HepG2 (cell line): ENCODE measurements around the gene GDPD5. TPM values are rescaled to one million over a fixed set of nuclear protein-coding genes. Genes with fewer than 3 reads are reported as not detected.

ENCODE experiments used
- ATAC-seq: fragments of 200-7000 bp; cut with Tn5 transposase; 3 replicates; pipeline ENCODE4 v1.9.1; 2020; ENCODE audit warnings: mild to moderate bottlenecking, moderate library complexity
- BruUV-seq: library from RNA; stranded (reverse); fragments of 400-500 nt; replicated peaks from 2 replicates; lab custom pipeline; 2021; lab: Mats Ljungman, UMichigan
- CTCF ChIA-PET: fragments of 300-600 bp; formaldehyde crosslinking; extraction: SDS; loops from one replicate; lab custom pipeline; 2021; ENCODE audit warnings: low total read pairs, inconsistent platforms, low intra/inter-chr PET ratio; lab: Yijun Ruan, JAX
- POLR2A ChIA-PET: fragments of 350-600 bp; sonication (Branson Sonifier 250); formaldehyde crosslinking; loops from one replicate; lab custom pipeline; 2020; ENCODE audit warnings: antibody characterized with exemption, inconsistent platforms; lab: Yijun Ruan, JAX
- DNase-seq: peaks from one replicate; pipeline ENCODE4 v3.0.0-alpha.2; 2015; ENCODE audit warnings: low spot score
- FAIRE-seq: peaks from 3 replicates; lab custom pipeline; 2011; peaks lifted over from hg19 to GRCh38; lab: Jason Lieb, UNC
- H2AFZ ChIP-seq: one replicate; pipeline ENCODE4 v1.6.1; 2011; ENCODE audit warnings: low read length, inconsistent platforms
- H3K27ac ChIP-seq: fragments of 300-600 bp; 3 replicates; pipeline ENCODE4 v1.8.0; 2011; ENCODE audit warnings: mixed run types, mild to moderate bottlenecking, mixed read lengths, low read length, inconsistent platforms; ENCODE audit not compliant: insufficient read depth; ENCODE audit errors: extremely low read length
- H3K27me3 ChIP-seq, 2 experiments: fragments of 200-600 bp in 1 of 2; 2 replicates in 1 of 2; 3 replicates in 1 of 2; pipeline versions ENCODE4 v1.6.0 to v1.8.0; 2011; ENCODE audit warnings: low read length in 2 of 2, mild to moderate bottlenecking in 2 of 2, moderate library complexity in 2 of 2, inconsistent platforms in 1 of 2; ENCODE audit not compliant: insufficient read depth in 2 of 2, control insufficient read depth in 1 of 2
- H3K36me3 ChIP-seq, 2 experiments: fragments of 200-600 bp in 1 of 2; replicated peaks in 1 of 2; 2 replicates in 1 of 2; 3 replicates in 1 of 2; pipeline versions ENCODE4 v1.5.1 to v1.8.0; 2011; ENCODE audit warnings: low read length in 2 of 2, inconsistent platforms in 1 of 2; ENCODE audit not compliant: insufficient read depth in 2 of 2, control insufficient read depth in 1 of 2
- H3K4me1 ChIP-seq: 2 replicates; pipeline ENCODE4 v1.5.1; 2012; ENCODE audit warnings: low read length, inconsistent platforms; ENCODE audit not compliant: insufficient read depth
- H3K4me2 ChIP-seq: 2 replicates; pipeline ENCODE4 v1.6.0; 2011; ENCODE audit warnings: low read depth, low read length, inconsistent platforms
- H3K4me3 ChIP-seq, 3 experiments: fragments of 200-600 bp in 1 of 3; sonication (generic), shearing (Covaris generic) in 1 of 3; replicated peaks in 1 of 3; 2 replicates each; pipeline ENCODE4 v1.5.1; 2011 to 2016; ENCODE audit warnings: low read length in 3 of 3, inconsistent platforms in 2 of 3, low read depth in 2 of 3, mild to moderate bottlenecking in 2 of 3, control low read depth in 1 of 3, mixed read lengths in 1 of 3; ENCODE audit not compliant: insufficient read depth in 1 of 3
- H3K79me2 ChIP-seq: one replicate; pipeline ENCODE4 v1.6.1; 2011; ENCODE audit warnings: low read length, inconsistent platforms; ENCODE audit not compliant: insufficient read depth
- H3K9ac ChIP-seq: 2 replicates; pipeline ENCODE4 v1.6.0; 2011; ENCODE audit warnings: mild to moderate bottlenecking, low read depth, low read length, inconsistent platforms; ENCODE audit not compliant: insufficient read depth
- H3K9me3 ChIP-seq: 2 replicates; pipeline ENCODE4 v1.5.1; 2012; ENCODE audit warnings: mild to moderate bottlenecking, low read length
- H4K20me1 ChIP-seq: 2 replicates; pipeline ENCODE4 v1.6.0; 2011; ENCODE audit warnings: inconsistent platforms, mild to moderate bottlenecking, low read length, moderate library complexity; ENCODE audit not compliant: insufficient read depth
- FOXJ3 ChIP-seq: sonication (generic); formaldehyde crosslinking; IDR thresholded peaks from 2 replicates; pipeline ENCODE4 v1.4.0; 2020; ENCODE audit warnings: missing genetic modification reagents, mild to moderate bottlenecking, borderline replicate concordance
- HOXA7 ChIP-seq: sonication (generic); formaldehyde crosslinking; IDR thresholded peaks from 2 replicates; pipeline ENCODE4 v1.8.1; 2022; ENCODE audit warnings: mild to moderate bottlenecking, missing genetic modification reagents, moderate library complexity
- JUND ChIP-seq: sonication (generic); formaldehyde crosslinking; IDR thresholded peaks from 2 replicates; pipeline ENCODE4 v1.8.0; 2022; ENCODE audit warnings: mild to moderate bottlenecking, missing genetic modification reagents
- SAFB2 ChIP-seq: sonication (generic); formaldehyde crosslinking; IDR thresholded peaks from 2 replicates; pipeline ENCODE4 v1.5.1; 2020; ENCODE audit warnings: missing genetic modification reagents, low read depth, mild to moderate bottlenecking, borderline replicate concordance
- SMARCE1 ChIP-seq: fragments of 450-650 bp; IDR thresholded peaks from 2 replicates; pipeline ENCODE4 v1.6.1; 2017; ENCODE audit warnings: borderline replicate concordance
- ZNF30 ChIP-seq: sonication (generic); formaldehyde crosslinking; IDR thresholded peaks from 2 replicates; pipeline ENCODE4 v1.5.0; 2020; ENCODE audit warnings: mild to moderate bottlenecking, missing genetic modification reagents
- ZNF644 ChIP-seq: IDR thresholded peaks from 2 replicates; pipeline ENCODE4 v1.6.1; 2016; ENCODE audit warnings: low read depth
- ZNF652 ChIP-seq: IDR thresholded peaks from 2 replicates; pipeline ENCODE4 v1.6.1; 2016; ENCODE audit warnings: low read depth, borderline replicate concordance
- ZNF746 ChIP-seq: sonication (generic); formaldehyde crosslinking; IDR thresholded peaks from 2 replicates; pipeline ENCODE4 v1.8.0; 2022; ENCODE audit warnings: mild to moderate bottlenecking, missing genetic modification reagents
- ZNF883 ChIP-seq: sonication (generic); formaldehyde crosslinking; IDR thresholded peaks from 2 replicates; pipeline ENCODE4 v1.5.1; 2020; ENCODE audit warnings: mild to moderate bottlenecking, missing genetic modification reagents; ENCODE audit errors: not compliant biosample characterization
- WGBS: methylation state at CpG from one replicate; pipeline ENCODE4 v1.1.6; 2017; ENCODE audit warnings: low lambda C conversion rate; 5-methylcytosine and 5-hydroxymethylcytosine counted together
- in situ Hi-C: cut with HindIII; loops from 2 replicates; pipeline ENCODE4 v1.10.0; 2017; ENCODE audit warnings: low pct_unique_long_range_greater_than_20kb; ENCODE audit not compliant: extremely low pct_ligation_motif_present
- intact Hi-C: fragments of 100-400 bp; cut with micrococcal nuclease; formaldehyde crosslinking; loops from one replicate; pipeline ENCODE4 v1.10.0; 2022; ENCODE audit not compliant: unreplicated experiment
- polyA plus RNA-seq, 8 experiments: library from polyadenylated mRNA; depleted of rRNA in 3 of 8; stranded (reverse) in 7 of 8; unstranded in 1 of 8; fragments of >200 nt; fragmentation: Illumina TruSeq in 4 of 8; extraction: Trizol in 4 of 8; gene quantifications; 2 replicates each; pipeline versions ENCODE4 v1.2.1 to v1.2.3, GENCODE V29; 2011 to 2016; ENCODE audit warnings: low read depth in 4 of 8, missing spikeins in 1 of 8, mixed read lengths in 1 of 8; ENCODE audit not compliant: insufficient read depth in 1 of 8
- total RNA-seq, 5 experiments: library from RNA; depleted of rRNA; stranded (reverse); fragments of >200 nt; fragmentation: Illumina TruSeq; extraction: Trizol; gene quantifications; 2 replicates each; pipeline ENCODE4 v1.2.3, GENCODE V29; 2016; ENCODE audit warnings: low read depth in 1 of 5
- TF ChIP-seq, protein P1 (sequence below): sonication (generic); formaldehyde crosslinking; IDR thresholded peaks from 2 replicates; pipeline ENCODE4 v1.9.0; 2021; ENCODE audit warnings: mild to moderate bottlenecking, missing genetic modification reagents
- TF ChIP-seq, protein P2 (sequence below): IDR thresholded peaks from 2 replicates; pipeline ENCODE4 v1.6.1; 2012; ENCODE audit warnings: low read length, improper control_type of control experiment

GDPD5 gene
- total and polyA plus RNA-seq, 2 of the 13 experiments (the other 11 are each of a cell fraction or from before 2014, with no cell fraction given): 55.0 to 67.5 TPM

DNA sequence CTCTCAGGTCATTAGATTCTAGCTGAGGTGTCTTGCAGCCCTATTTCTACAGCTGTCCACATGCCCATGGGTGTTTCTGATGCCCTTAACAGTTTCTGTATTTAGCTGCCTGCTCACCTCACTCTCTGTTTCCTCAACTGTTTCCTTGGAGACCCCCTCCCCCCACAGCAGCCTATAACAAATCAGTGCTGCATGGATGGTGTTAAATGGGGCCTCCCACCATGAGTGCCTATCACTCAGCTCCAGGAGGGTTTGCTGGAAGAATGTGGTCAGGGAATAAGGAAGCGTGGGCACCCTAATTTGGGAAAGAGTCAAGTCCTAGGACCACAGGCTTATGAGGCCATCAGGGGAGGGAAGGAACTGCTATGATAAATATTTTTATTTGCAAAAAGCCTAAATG is 101.3 kb downstream of the GDPD5 start:
- peaks cover 0 to 6% of the 10 kb centered on the region in 2 experiments; a peak in 1 of 5 replicates for H3K27me3 ChIP-seq
- no TSS peak for BruUV-seq
- WGBS: 100% methylated on average over 1 of the region's 1 CpG
- H4K20me1 ChIP-seq: peaks cover 10% of the 10 kb centered on the region
- ATAC-seq (no peak), DNase-seq (no peak), FAIRE-seq (no peak)
- H3K4me1 ChIP-seq: peaks cover 55% of the 10 kb centered on the region
- H2AFZ ChIP-seq: no peak overlapping the region
- H3K36me3 ChIP-seq: no peaks in the 10 kb centered on the region
- H3K9me3 ChIP-seq: no peaks in the 10 kb centered on the region
- POLR2A ChIA-PET: no interaction called here
- TF ChIP-seq SMARCE1 (no peak), ZNF652 (CRISPR knock-in tag) (no peak), SAFB2 (CRISPR knock-in tag) (no peak), ZNF746 (CRISPR knock-in tag) (no peak), ZNF30 (CRISPR knock-in tag) (no peak), ZNF644 (CRISPR knock-in tag) (no peak), FOXJ3 (CRISPR knock-in tag) (no peak), ZNF883 (CRISPR knock-in tag) (no peak), JUND (CRISPR knock-in tag) (no peak), HOXA7 (CRISPR knock-in tag) (no peak)
- TF ChIP-seq, protein P1, sequence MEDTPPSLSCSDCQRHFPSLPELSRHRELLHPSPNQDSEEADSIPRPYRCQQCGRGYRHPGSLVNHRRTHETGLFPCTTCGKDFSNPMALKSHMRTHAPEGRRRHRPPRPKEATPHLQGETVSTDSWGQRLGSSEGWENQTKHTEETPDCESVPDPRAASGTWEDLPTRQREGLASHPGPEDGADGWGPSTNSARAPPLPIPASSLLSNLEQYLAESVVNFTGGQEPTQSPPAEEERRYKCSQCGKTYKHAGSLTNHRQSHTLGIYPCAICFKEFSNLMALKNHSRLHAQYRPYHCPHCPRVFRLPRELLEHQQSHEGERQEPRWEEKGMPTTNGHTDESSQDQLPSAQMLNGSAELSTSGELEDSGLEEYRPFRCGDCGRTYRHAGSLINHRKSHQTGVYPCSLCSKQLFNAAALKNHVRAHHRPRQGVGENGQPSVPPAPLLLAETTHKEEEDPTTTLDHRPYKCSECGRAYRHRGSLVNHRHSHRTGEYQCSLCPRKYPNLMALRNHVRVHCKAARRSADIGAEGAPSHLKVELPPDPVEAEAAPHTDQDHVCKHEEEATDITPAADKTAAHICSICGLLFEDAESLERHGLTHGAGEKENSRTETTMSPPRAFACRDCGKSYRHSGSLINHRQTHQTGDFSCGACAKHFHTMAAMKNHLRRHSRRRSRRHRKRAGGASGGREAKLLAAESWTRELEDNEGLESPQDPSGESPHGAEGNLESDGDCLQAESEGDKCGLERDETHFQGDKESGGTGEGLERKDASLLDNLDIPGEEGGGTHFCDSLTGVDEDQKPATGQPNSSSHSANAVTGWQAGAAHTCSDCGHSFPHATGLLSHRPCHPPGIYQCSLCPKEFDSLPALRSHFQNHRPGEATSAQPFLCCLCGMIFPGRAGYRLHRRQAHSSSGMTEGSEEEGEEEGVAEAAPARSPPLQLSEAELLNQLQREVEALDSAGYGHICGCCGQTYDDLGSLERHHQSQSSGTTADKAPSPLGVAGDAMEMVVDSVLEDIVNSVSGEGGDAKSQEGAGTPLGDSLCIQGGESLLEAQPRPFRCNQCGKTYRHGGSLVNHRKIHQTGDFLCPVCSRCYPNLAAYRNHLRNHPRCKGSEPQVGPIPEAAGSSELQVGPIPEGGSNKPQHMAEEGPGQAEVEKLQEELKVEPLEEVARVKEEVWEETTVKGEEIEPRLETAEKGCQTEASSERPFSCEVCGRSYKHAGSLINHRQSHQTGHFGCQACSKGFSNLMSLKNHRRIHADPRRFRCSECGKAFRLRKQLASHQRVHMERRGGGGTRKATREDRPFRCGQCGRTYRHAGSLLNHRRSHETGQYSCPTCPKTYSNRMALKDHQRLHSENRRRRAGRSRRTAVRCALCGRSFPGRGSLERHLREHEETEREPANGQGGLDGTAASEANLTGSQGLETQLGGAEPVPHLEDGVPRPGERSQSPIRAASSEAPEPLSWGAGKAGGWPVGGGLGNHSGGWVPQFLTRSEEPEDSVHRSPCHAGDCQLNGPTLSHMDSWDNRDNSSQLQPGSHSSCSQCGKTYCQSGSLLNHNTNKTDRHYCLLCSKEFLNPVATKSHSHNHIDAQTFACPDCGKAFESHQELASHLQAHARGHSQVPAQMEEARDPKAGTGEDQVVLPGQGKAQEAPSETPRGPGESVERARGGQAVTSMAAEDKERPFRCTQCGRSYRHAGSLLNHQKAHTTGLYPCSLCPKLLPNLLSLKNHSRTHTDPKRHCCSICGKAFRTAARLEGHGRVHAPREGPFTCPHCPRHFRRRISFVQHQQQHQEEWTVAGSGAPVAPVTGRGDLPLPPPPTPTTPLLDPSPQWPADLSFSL (CRISPR knock-in tag): no peak
- TF ChIP-seq, protein P2, sequence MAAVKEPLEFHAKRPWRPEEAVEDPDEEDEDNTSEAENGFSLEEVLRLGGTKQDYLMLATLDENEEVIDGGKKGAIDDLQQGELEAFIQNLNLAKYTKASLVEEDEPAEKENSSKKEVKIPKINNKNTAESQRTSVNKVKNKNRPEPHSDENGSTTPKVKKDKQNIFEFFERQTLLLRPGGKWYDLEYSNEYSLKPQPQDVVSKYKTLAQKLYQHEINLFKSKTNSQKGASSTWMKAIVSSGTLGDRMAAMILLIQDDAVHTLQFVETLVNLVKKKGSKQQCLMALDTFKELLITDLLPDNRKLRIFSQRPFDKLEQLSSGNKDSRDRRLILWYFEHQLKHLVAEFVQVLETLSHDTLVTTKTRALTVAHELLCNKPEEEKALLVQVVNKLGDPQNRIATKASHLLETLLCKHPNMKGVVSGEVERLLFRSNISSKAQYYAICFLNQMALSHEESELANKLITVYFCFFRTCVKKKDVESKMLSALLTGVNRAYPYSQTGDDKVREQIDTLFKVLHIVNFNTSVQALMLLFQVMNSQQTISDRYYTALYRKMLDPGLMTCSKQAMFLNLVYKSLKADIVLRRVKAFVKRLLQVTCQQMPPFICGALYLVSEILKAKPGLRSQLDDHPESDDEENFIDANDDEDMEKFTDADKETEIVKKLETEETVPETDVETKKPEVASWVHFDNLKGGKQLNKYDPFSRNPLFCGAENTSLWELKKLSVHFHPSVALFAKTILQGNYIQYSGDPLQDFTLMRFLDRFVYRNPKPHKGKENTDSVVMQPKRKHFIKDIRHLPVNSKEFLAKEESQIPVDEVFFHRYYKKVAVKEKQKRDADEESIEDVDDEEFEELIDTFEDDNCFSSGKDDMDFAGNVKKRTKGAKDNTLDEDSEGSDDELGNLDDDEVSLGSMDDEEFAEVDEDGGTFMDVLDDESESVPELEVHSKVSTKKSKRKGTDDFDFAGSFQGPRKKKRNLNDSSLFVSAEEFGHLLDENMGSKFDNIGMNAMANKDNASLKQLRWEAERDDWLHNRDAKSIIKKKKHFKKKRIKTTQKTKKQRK: no peak
- CTCF ChIA-PET: no interaction called here
- no peak overlapping the region for H3K4me2 ChIP-seq
- H3K27ac ChIP-seq: no peak overlapping the region
- intact Hi-C loops (no loop called here), in situ Hi-C loops (no loop called here)
- H3K4me3 ChIP-seq: no peak overlapping the region
- H3K79me2 ChIP-seq: no peaks in the 10 kb centered on the region
- H3K9ac ChIP-seq: no peak overlapping the region
